GM21825 (cell line): Measurements from ENCODE around the gene ADARB2.

Source experiments
- ATAC-seq: cut with Tn5 transposase; IDR thresholded peaks from one replicate; pipeline ENCODE4 v1.9.1; 2021; ENCODE audit warnings: mild to moderate bottlenecking, moderate library complexity; ENCODE audit not compliant: unreplicated experiment

The ADARB2 gene

DNA sequence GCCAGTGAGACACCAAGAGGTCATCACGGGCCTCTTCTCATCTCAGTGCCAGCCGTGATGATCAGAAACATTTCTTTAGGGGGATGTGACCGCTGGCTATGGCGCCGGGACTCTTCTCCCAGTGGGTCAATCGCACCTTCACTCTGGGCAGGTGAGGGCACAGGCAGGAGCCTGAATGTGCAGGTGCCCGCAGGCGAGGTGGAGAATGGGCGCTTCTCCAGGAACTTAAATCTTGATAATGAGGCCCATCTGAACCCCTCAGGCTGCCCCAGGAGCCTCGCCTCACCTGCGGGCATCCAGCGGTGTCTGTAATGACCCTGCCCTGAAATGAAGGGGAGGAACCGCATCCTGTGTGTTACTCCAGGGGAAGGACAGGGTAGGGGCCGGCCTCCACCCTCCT lies 204.7 kb downstream of the ADARB2 start:
- ATAC-seq = no peak

GRCh38 chr10:1531883-1532597 lies 205.3 kb downstream of the ADARB2 start:
- ATAC-seq = no peak

DNA sequence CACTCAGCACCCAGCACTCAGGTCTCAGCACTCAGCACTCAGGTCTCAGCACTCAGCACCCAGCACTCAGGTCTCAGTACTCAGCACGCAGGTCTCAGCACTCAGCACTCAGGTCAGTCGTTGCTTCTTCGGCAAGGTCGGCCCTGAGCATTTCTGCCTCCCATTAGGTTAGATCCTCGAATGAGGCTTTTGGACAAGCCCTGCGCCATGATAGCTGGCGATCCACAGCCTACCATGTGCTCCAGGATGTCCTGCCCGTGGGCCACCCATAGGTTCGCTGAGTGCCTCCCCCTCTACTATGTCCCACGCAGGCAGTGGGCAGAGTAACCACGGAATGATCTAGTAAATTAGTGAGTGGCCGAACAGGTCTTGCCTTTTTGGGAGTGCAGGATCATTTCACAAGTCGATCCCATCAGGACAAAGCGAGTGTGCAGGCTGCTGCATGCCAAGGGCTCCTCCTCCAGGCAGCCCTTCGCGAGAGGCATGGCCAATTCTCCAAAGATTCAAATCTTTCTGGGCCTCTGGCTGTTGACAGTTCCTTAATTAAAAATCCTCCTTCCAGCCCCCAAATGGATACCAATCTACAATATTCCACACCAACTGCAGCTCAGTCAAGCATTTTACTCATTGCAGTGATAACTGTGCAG lies 206.3 kb downstream of the ADARB2 start:
- no peak for ATAC-seq

DNA sequence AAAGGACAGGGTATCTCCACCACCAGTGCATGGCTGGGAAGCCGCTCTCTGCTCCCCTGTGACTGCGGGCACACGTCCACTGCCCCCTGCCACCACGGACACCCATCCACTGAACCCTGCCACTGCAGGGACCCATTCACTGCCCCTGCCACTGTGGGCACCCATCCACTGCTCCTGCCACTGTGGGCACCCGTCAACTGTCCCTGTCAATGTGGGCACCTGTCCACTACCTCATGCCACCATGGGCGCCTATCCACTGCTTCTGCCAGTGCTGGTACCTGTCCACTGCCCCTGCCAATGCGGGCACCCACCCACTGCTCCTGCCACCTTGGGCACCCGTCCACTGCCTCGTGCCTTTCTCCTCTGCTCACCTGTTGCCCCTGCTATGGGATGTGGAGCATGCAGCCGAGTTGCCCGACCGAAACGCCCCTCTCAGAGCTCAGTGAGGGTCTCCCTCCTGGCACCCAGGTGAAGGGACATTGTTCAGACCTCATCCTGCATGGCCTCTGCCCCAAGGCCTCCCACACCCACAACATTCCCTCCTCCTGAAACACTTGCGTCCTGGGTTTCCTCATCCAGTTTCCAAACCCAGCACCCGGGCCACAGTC lies 207.4 kb downstream of the ADARB2 start:
- ATAC-seq = no peak

GRCh38 chr10:1527951-1528350 lies 209.4 kb downstream of the ADARB2 start:
- no peak for ATAC-seq

- ATAC-seq = no peak
Observed at GRCh38 chr10:1526436-1527055, 210.8 kb downstream of the ADARB2 start.

DNA sequence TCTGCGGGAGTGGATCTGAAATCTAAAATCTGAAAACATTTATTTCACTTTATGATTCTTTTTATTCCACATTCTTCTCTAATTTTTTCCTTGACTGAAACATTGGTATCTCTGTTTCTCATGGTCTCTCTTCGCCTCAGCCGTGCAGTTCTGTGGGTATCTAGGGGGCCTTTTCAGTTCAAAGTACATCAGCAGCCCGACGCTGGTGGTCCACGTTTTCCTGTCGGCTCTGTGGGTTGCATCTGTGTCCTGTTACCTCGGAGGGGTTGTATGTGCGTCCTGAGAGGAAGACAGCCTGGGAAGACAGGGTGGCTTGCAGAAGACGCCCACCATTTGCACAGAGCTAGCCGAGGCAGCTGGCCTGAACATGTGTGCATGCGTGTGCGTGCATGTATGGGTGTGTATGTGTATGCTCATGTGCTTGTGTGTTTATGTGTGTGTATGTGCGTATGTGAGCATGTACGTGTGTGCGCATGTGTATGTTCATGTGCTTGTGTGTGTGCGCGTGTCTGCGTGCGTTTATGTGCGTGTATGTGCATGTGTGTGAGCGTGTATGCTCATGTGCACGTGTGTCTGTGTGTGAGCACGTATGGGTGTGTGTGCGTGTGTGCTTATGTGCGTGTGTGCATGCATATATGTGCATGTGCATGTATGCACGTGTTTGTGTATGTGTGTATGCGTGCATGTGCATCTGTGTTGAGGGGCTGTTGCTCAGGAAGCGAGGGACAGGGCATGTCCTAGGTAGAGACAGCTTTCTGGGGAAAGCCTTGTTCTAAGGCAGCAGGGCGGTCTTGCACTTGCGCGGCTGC lies 211.8 kb downstream of the ADARB2 start:
- ATAC-seq = no peak

DNA sequence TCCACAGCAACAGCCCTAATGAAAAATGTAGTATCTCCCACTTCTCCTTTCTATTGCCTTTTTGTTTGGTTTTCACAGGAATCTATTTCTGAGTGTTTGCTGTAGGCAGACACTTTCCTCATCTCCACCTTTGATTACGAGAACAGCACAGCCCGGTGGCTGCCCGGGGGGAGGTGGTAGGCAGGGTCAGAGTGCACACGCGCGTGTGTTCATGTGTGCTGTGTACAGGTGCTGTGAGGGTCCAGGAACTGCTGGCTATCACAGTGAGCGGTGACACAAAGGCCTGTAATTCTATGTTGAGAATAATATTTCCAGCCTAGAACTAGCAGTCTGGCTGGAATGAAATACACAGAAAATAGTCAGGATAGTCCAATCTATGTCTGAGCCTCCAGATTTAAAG lies 212.8 kb downstream of the ADARB2 start:
- no peak for ATAC-seq

DNA sequence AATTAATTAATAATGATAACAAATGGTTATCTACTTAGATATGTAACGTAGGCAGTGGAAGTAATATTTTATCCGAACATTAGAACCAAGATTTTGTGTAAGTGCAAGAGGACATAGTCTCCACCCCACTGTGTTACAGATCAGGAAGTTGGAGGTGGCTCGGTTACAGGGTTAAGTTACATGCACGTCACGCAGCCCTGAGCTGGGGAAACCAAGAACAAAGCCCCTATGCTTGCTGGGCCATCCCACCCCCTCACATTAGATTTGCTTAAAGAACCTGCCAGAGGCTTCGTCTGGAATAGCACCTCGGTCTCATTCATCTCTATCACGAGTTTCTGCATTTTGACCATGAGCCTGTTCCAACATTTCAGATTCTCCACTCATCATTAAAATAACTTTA lies 214.1 kb downstream of the ADARB2 start:
- ATAC-seq = no peak

GRCh38 chr10:1522237-1522636 lies 215.1 kb downstream of the ADARB2 start:
- ATAC-seq = no peak

DNA sequence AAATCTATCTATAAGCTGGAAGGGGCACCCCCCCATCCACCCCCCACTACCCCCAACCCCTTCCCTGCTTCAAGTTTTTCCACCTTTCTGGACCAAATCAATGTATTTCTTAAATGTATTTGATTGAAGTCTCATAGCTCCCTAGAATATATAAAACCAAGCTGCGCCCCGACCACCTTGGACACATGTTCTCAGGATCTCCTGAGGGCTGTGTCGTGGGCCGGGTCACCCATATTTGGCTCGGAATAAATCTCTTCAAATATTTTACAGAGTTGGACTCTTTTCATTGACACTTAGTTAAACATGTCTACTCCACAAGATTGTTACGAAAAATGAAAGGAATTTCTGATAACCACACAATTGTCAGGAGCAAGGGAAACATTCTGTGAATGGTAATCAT lies 215.6 kb downstream of the ADARB2 start:
- ATAC-seq = no peak

GRCh38 chr10:1520909-1521565 lies 216.3 kb downstream of the ADARB2 start:
- ATAC-seq = no peak

GRCh38 chr10:1519391-1519790 lies 217.9 kb downstream of the ADARB2 start:
- no peak for ATAC-seq

- ATAC-seq = no peak
Observed at GRCh38 chr10:1517684-1518083, 219.6 kb downstream of the ADARB2 start.

GRCh38 chr10:1516492-1517165 lies 220.7 kb downstream of the ADARB2 start:
- ATAC-seq = no peak

- no peak for ATAC-seq
Observed at GRCh38 chr10:1515780-1516491, 221.4 kb downstream of the ADARB2 start.

- ATAC-seq = no peak
Observed at GRCh38 chr10:1515121-1515779, 222.1 kb downstream of the ADARB2 start.

DNA sequence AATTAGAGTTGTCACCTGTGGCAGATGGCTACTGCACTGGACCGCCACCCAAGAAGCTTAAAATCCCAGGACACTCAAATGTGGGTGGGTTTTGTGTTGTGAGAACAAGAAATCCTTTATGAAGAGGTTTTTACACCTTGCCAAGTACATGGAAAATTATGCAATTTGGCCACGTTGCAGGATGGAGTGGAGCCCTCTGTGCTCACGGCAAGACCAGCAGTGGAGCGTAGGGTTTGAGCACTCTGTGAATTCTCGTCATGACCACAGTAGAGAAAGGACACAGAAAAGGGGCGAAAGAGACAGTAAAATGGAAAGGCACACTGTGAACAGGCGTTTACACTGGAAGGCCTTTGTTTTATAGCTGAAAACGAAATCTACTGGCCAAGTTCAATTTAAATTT lies 222.6 kb downstream of the ADARB2 start:
- ATAC-seq = no peak

- no peak for ATAC-seq
Observed at GRCh38 chr10:1513221-1513620, 224.1 kb downstream of the ADARB2 start.
